Epithelial cell of prostate (primary cell): ENCODE data around the gene CMTR1.

ENCODE experiments used
- DNase-seq: peaks from one replicate; pipeline ENCODE4 v3.0.0-alpha.2; 2011; ENCODE audit warnings: low read depth, low spot score
- H3K27ac ChIP-seq: fragments of 450-650 bp; 2 replicates; pipeline ENCODE4 v1.5.1; 2017; ENCODE audit warnings: mild to moderate bottlenecking

CMTR1 gene

DNA sequence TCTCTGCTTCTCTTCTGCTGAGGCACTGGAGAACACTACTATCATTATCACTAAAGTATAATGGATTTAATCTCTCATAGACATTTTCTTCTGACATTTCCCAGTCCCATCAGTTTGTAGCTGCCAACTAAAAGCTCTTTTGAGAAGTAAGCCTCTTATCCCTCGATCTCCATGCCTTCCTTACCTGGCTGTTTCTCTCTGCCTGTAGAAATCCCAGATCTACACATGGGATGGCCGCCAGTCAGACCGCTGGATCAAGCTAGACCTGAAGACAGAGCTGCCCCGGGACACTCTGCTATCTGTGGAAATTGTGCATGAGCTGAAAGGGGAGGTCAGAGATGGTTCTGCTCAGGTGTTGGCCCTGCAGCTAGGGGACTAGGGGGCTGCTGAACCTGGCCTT, 41.3 kb downstream of the CMTR1 start:
- DNase-seq = no peak

GRCh38 chr6:37477191-37477590, 44.2 kb downstream of the CMTR1 start:
- no peak overlapping the region for H3K27ac ChIP-seq
- no peak for DNase-seq

More for the DNA sequence above, 41.3 kb downstream of the CMTR1 start:
- H3K27ac ChIP-seq = no peak overlapping the region

- DNase-seq = no peak
- H3K27ac ChIP-seq = no peak overlapping the region
Measured at GRCh38 chr6:37477656-37478435, 44.8 kb downstream of the CMTR1 start.

DNA sequence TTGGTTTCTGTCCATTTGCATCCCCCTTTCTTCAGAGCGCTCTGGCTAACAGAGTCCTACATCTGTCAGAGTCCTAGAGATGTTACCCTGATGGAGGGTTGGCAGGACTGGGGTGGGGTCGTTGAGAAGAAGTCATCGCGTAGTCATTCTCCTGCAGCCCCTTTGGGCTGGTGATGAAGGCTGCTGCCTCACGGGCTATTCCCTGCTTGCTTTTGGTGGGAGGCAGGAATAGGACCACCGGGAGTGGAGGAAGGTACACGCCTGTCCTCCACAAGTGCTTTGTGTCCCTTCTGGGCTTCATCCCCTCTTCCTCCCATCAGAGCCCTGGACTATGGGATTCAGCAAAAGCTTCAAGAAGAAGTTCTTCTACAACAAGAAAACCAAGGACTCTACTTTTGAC, 45.8 kb downstream of the CMTR1 start:
- DNase-seq = no peak
- H3K27ac ChIP-seq = no peak overlapping the region

DNA sequence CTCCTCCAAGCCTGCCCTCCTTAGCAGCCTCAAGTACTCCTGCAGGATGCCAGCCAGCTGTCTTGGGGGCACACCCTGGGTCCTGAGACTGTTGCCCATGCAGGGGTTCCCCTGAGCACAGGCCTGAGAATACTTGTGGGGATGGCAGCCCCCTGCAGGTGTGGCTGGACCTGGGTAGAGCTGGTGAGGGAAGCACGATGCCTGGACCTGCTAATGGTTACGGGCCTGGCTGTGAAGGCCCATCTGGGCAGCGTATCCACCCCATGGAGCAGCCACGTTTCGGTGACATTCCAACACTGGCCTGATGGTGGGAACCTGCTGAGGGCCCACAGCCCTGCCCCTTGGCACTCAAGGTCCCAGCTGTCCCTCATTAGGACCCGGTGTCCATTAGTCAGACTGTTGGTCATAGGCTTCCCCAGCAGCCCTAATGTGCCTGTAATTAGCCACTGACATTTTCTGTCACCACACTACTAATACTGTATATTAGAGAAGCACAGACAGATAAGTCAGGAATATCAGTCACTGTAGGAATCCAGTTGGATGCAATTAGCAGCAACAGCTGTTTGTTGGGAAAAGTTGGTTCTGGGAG, 46.3 kb downstream of the CMTR1 start:
- no peak overlapping the region for H3K27ac ChIP-seq
- no peak for DNase-seq

GRCh38 chr6:37480118-37480736, 47.2 kb downstream of the CMTR1 start:
- no peak overlapping the region for H3K27ac ChIP-seq
- no peak for DNase-seq

DNA sequence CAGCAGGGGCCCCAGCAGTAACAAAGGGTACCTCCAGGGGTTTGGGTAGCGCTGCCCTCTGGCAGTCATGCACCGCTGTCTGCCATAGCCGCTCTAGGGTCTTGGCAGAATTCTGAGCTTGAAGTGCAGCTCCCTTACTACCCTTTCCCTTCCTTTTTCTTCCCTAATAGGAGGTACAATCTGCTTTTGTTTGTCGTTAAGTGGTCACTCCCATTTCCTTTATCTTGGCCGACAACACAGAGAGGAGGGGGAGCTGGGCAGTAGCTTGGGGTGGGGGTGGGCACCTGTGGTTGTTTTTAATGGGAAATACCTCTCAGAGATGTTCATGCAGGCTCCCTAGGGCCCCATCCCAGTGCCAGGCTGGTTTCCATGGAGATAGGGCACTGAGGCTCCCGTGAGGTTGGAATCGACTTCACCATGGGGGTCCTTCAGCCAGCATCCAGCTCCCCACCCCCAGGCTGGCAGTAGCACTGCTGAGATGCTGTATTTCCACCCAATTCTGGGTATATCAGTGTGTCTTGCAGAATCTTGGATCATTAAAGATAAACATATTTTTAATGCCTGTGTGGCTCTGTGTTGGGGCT, 48.0 kb downstream of the CMTR1 start:
- DNase-seq = no peak
- H3K27ac ChIP-seq = no peak overlapping the region

DNA sequence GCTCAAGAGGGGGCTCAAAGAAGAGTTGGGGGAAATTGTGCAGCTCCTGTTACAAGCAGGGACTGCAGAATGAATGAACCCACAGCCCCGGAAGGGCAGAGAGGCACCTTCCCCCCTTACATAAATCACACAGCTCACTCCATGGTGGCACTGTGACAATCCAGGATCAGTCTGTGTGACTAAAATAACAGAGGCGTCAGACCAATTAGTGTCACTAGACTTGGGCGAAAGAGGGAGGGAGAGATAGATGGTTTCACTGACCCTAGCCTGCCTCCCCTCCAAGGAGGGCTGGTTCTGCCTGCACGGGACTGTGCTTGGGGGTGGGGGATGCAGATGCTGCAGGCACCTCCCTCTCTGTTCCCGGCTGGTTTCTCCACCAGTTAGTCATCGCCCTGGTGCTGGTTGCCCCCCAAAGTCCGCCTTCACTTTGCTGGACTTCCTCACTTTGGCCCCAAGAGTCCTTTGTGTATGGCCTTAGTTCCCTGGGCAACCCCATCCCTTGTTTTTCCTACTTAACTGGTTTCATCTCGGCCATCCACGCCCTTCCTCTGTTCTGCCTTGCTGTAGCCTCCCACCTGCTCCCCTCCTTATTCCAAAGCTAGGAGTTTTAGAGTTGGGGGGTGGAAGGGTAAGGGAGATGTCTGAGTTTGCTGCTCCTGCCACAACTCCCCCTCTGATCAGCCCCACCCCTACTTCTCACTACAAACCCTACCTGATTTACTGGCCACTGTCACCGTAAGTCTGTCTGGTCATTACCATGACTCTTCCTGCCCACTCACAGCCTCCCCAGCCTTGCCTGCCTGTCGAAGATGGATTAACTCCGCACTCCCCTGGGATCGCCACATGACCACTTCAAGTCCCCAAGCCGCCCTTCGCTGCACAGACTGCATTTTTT, 48.9 kb downstream of the CMTR1 start:
- no peak for DNase-seq
- H3K27ac ChIP-seq = no peak overlapping the region

GRCh38 chr6:37482606-37483251, 49.7 kb downstream of the CMTR1 start:
- DNase-seq = no peak
- H3K27ac ChIP-seq = no peak overlapping the region

DNA sequence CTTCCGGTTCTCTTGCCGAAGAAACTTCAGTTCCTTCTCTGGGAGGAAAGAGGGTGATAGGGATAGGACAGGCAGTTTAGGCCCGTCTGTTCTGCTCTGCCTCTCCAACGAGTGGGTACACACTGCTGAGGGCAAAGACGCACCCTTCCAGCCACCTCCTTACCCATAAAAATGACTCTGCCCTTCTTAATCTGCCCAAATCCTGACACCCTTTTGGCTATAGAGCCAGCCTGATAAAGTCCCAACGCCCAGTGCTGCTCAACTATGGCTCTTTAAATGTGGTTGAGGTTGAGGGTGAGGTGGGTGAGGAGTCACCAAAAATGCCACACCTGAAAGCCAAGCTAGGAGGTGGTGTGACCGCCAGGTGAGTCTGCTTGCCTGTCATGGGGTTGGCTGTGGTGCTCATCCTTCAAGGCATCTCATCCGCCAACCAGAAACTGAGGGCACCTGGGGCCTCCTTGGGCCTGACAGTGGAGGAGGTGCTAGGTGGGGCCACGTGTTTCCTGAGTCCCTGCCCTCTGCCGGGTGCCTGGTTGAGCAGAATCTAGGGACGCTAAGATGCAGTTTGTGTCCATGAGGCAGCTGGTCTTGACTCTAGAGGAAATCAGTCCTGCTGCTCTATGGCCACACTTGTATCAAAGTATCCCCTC, 50.4 kb downstream of the CMTR1 start:
- no peak for DNase-seq
- H3K27ac ChIP-seq = no peak overlapping the region

DNA sequence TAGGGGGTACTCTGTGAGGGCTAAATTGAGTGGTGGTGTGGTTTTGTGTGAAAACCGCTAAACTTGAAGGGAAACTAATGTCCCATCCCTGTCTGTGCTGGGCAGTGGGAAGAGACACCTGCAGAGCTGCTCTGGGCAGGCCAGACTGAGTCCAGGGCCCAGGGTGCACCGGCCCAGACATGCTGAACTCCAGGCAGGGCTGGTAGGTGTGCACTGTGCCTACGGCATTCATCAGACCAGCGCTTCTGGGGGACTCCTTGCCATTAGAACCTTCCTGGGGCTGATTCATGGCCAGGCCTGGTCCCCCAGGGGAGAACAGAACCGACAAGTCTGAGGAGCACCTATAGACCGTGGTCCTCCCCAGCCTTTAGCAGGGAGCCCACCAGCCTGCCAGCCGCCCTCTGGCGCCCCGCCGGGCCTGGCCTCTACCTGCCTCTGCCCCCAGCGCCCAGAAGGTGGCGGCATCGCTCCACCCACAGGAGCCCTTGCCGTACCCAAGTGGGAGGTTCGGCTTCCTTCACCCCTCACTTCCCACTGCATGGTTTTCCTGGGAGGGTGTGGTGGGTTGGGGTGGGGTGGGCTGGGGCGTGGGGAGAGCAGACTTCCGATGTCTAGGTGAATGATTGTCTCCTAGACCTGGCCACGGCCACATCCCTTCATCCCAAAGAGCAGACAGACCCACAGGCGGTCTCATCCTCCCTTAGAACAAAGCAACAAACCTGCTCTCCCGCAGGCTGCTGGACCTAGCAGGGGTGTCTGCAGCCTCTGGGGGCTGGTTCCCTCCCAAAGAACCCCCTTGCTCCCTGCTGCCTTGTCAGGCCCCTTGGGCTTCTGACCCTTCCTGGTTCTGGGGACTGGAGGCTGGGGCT, 51.1 kb downstream of the CMTR1 start:
- no peak overlapping the region for H3K27ac ChIP-seq
- no peak for DNase-seq

DNA sequence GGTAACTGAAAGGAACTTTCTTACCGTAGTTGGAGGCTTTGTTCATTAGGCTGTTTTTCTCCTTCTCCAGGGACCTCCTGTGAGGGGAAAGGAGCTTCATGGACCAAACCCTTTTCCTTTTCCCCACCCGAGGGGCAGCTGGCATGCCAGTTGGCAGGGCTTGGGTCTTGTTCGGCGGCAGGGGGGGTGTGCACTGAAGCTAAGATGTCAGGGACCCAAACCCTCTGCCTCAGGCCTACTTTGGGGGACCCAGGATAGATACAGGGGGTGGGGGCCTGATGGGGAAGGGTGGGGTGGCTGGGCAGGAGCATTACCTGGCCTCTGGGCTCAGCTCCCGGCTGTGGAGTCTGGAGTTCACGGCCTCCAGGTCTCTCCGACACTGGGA, 51.8 kb downstream of the CMTR1 start:
- no peak overlapping the region for H3K27ac ChIP-seq

DNA sequence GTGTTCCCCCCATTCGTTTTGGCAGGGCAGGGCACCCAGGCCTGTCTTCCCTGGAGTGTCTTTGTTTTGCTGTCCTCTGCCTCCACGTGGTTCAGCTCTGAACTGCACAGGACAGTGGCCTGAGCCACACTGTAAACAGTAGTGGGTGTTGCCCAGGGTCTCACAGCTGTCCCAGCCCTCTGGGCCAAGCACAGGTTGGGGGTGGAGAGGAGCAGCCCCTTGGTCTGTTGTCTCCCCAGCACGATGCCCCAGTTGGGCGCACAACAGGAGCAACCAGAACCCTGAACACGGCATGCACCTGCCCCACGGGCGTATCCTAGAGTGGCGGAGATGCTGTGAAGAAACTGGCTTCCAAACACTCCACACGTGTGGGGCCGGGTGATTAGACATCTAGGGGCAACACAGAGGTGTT, 52.3 kb downstream of the CMTR1 start:
- H3K27ac ChIP-seq = no peak overlapping the region
- DNase-seq = no peak

More for the DNA sequence above, 51.8 kb downstream of the CMTR1 start:
- DNase-seq = no peak

- no peak for DNase-seq
- no peak overlapping the region for H3K27ac ChIP-seq
Measured at GRCh38 chr6:37486121-37486839, 53.3 kb downstream of the CMTR1 start.

DNA sequence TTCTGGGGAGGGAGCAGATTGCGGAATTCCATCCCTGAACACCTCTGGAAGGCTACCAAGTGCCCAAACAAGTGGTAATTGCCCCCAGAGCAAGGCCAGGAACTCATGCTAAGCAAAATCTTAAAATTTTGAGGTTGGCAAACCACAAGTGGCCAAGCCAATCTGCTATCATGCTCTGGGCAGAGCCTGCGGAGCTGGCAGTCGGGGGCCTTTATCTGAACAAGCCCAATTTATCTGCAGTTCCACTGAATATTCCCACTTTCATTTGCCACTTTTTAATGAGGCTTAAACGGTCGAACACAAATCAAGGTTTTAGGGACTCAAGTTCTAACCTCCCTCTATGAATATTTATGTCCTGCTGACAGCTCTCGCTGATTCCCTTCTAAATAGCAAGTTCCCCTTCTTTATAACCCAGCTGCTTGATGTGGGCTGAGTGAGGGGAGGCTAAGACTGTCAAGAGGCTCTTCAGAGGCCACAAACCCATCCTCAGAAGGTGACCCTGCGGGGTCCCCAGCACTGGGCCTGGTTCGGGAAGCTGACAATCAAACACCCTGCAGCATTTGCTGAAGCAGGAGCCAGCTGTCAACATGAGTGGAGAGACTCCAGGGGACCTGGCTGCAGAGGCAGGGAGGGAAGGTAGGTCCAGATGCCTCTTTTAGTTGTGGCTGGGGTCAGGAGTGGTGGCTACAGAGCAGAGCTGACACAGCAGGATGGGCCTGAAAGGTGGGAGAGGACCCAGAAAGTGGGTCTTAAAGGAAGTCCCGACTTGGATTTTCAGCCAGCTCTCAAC, 54.8 kb downstream of the CMTR1 start:
- H3K27ac ChIP-seq = no peak overlapping the region
- no peak for DNase-seq

DNA sequence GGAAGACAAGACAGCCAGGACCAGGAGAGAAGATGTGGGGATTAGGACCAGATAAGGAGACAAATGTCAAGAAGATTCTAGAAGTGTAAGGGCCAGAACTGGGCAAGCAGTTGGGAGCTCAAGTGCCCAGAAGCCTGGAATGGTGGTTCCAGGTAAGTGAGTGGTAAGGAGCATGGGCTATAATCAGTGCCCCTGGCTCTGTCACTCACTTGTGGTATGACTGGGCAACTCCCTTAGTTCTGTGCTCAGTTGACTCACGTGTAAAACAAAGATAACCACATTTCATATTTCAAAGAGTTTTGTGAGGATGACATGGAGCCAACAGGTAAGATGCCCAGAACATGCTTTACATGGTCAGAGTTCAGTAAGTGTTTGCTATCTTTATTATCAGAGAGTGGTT, 55.5 kb downstream of the CMTR1 start:
- no peak overlapping the region for H3K27ac ChIP-seq
- DNase-seq = no peak
